ENCODE results near the gene GPR176. TPM values are rescaled to one million over a fixed set of nuclear protein-coding genes. Genes with fewer than 3 reads are reported as not detected.
A peak's percentile ranks its signal among the peaks of the same experiment; 100 is the strongest.

The GPR176 gene
- total RNA-seq, 1 donor from 2014 or later = 35.4 TPM

DNA sequence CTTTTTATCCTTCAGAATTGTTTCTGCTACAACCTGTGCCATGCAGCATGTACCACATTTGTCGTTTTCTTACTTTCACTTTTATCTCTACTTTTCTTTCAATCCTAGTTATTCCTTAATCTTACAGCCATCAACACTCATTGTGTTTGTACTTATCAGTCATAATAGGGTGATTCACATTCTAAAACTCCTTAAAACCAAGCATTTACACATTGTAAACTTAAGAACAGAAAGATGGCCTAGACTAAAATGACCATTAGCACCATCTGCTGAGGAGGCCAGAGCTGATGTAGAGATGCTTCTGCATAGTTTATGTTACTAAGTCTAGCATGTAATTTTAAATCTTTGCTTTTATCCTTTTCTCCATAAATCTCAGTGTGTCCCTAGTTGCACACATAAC, 39.3 kb upstream of the GPR176 start:
- no peak overlapping the region for H3K27ac Mint-ChIP-seq (ENCODE audit: unreplicated experiment)
- Histone ChIP-seq H3K4me2 (ENCODE audit: low read length) (no peak overlapping the region), H4K20me1 (ENCODE audit: insufficient read depth, low read length) (peaks cover 12% of the 10 kb centered on the region), H2AFZ (ENCODE audit: low read depth, low read length) (no peak overlapping the region), H3K27ac (ENCODE audit: low read depth, low read length) (no peak overlapping the region), H3K4me3 (ENCODE audit: insufficient read depth, low read depth, low read length) (no peak overlapping the region), H3K27me3 (ENCODE audit: insufficient read depth, low read length) (no peaks in the 10 kb centered on the region), H3K4me1 (ENCODE audit: insufficient read depth, low read length) (no peaks in the 10 kb centered on the region), H3K9ac (ENCODE audit: low read length) (no peak overlapping the region), H3K9me3 (ENCODE audit: insufficient read depth, low read depth, low read length) (no peaks in the 10 kb centered on the region), H3K36me3 (ENCODE audit: insufficient read depth, low read length) (peaks cover 77% of the 10 kb centered on the region), H3K79me2 (ENCODE audit: insufficient read depth, low read length) (peaks cover 3% of the 10 kb centered on the region)
- no peaks in the 10 kb centered on the region for H3K4me1 Mint-ChIP-seq (ENCODE audit: low read depth, unreplicated experiment)
- H3K27me3 Mint-ChIP-seq (ENCODE audit: low read depth, unreplicated experiment) = no peaks in the 10 kb centered on the region
- FAIRE-seq (no peak), DNase-seq (ENCODE audit: low read depth) (peak; percentile 4)
- H3K36me3 Mint-ChIP-seq (ENCODE audit: low read depth, unreplicated experiment) = peaks cover 15% of the 10 kb centered on the region
- no peak overlapping the region for H3K4me3 Mint-ChIP-seq (ENCODE audit: unreplicated experiment)
- no peaks in the 10 kb centered on the region for H3K9me3 Mint-ChIP-seq (ENCODE audit: unreplicated experiment)
- TF ChIP-seq, protein P1, sequence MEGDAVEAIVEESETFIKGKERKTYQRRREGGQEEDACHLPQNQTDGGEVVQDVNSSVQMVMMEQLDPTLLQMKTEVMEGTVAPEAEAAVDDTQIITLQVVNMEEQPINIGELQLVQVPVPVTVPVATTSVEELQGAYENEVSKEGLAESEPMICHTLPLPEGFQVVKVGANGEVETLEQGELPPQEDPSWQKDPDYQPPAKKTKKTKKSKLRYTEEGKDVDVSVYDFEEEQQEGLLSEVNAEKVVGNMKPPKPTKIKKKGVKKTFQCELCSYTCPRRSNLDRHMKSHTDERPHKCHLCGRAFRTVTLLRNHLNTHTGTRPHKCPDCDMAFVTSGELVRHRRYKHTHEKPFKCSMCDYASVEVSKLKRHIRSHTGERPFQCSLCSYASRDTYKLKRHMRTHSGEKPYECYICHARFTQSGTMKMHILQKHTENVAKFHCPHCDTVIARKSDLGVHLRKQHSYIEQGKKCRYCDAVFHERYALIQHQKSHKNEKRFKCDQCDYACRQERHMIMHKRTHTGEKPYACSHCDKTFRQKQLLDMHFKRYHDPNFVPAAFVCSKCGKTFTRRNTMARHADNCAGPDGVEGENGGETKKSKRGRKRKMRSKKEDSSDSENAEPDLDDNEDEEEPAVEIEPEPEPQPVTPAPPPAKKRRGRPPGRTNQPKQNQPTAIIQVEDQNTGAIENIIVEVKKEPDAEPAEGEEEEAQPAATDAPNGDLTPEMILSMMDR (IDR thresholded peaks at IDR 0.05; ENCODE audit: insufficient read depth, low read depth, low read length) = no peak
- TF ChIP-seq EZH2 (IDR thresholded peaks at IDR 0.05; ENCODE audit: insufficient read depth, low read length) = no peak

GRCh38 chr15:39957481-39957880, 37.4 kb upstream of the GPR176 start:
- peaks cover 70% of the 10 kb centered on the region for H3K36me3 ChIP-seq (ENCODE audit: insufficient read depth, low read length)

GRCh38 chr15:39953521-39953920, 33.5 kb upstream of the GPR176 start:
- no peak overlapping the region for H3K9ac ChIP-seq (ENCODE audit: low read length)
- Mint-ChIP-seq H3K4me1 (ENCODE audit: low read depth, unreplicated experiment) (peaks cover 2% of the 10 kb centered on the region), H3K27ac (ENCODE audit: unreplicated experiment) (no peak overlapping the region), H3K4me3 (ENCODE audit: unreplicated experiment) (no peak overlapping the region), H3K9me3 (ENCODE audit: unreplicated experiment) (no peaks in the 10 kb centered on the region), H3K27me3 (ENCODE audit: low read depth, unreplicated experiment) (no peaks in the 10 kb centered on the region), H3K36me3 (ENCODE audit: low read depth, unreplicated experiment) (peaks cover 5% of the 10 kb centered on the region)
- H4K20me1 ChIP-seq (ENCODE audit: insufficient read depth, low read length) = no peaks in the 10 kb centered on the region
- DNase-seq (ENCODE audit: low read depth) (no peak), FAIRE-seq (no peak)
- H3K9me3 ChIP-seq (ENCODE audit: insufficient read depth, low read depth, low read length) = no peaks in the 10 kb centered on the region
- TF ChIP-seq, protein P1 (IDR thresholded peaks at IDR 0.05; ENCODE audit: insufficient read depth, low read depth, low read length) = no peak
- no peak for TF ChIP-seq EZH2 (IDR thresholded peaks at IDR 0.05; ENCODE audit: insufficient read depth, low read length)
- peaks cover 4% of the 10 kb centered on the region for H3K79me2 ChIP-seq (ENCODE audit: insufficient read depth, low read length)
- H3K27me3 ChIP-seq (ENCODE audit: insufficient read depth, low read length) = no peaks in the 10 kb centered on the region
- H3K4me3 ChIP-seq (ENCODE audit: insufficient read depth, low read depth, low read length) = no peak overlapping the region
- H3K4me2 ChIP-seq (ENCODE audit: low read length) = no peak overlapping the region
- H3K27ac ChIP-seq (ENCODE audit: low read depth, low read length) = no peak overlapping the region
- no peaks in the 10 kb centered on the region for H3K4me1 ChIP-seq (ENCODE audit: insufficient read depth, low read length)
- no peak overlapping the region for H2AFZ ChIP-seq (ENCODE audit: low read depth, low read length)
- H3K36me3 ChIP-seq (ENCODE audit: insufficient read depth, low read length) = peaks cover 78% of the 10 kb centered on the region

More at GRCh38 chr15:39957481-39957880, 37.4 kb upstream of the GPR176 start:
- Histone ChIP-seq H2AFZ (ENCODE audit: low read depth, low read length) (no peak overlapping the region), H3K27me3 (ENCODE audit: insufficient read depth, low read length) (no peaks in the 10 kb centered on the region), H3K79me2 (ENCODE audit: insufficient read depth, low read length) (peaks cover 3% of the 10 kb centered on the region), H3K4me1 (ENCODE audit: insufficient read depth, low read length) (no peaks in the 10 kb centered on the region), H3K4me3 (ENCODE audit: insufficient read depth, low read depth, low read length) (no peak overlapping the region), H4K20me1 (ENCODE audit: insufficient read depth, low read length) (peaks cover 12% of the 10 kb centered on the region), H3K9ac (ENCODE audit: low read length) (no peak overlapping the region), H3K27ac (ENCODE audit: low read depth, low read length) (no peak overlapping the region), H3K4me2 (ENCODE audit: low read length) (no peak overlapping the region), H3K9me3 (ENCODE audit: insufficient read depth, low read depth, low read length) (no peaks in the 10 kb centered on the region)
- TF ChIP-seq, protein P1 (IDR thresholded peaks at IDR 0.05; ENCODE audit: insufficient read depth, low read depth, low read length) = no peak
- TF ChIP-seq EZH2 (IDR thresholded peaks at IDR 0.05; ENCODE audit: insufficient read depth, low read length) = no peak
- DNase-seq (ENCODE audit: low read depth) (no peak), FAIRE-seq (no peak)
- Mint-ChIP-seq H3K27ac (ENCODE audit: unreplicated experiment) (no peak overlapping the region), H3K27me3 (ENCODE audit: low read depth, unreplicated experiment) (no peaks in the 10 kb centered on the region), H3K36me3 (ENCODE audit: low read depth, unreplicated experiment) (peaks cover 11% of the 10 kb centered on the region), H3K4me1 (ENCODE audit: low read depth, unreplicated experiment) (no peaks in the 10 kb centered on the region), H3K4me3 (ENCODE audit: unreplicated experiment) (no peak overlapping the region), H3K9me3 (ENCODE audit: unreplicated experiment) (no peaks in the 10 kb centered on the region)

All from astrocyte (in vitro differentiated cells and primary cell).